Activated naive CD8-positive, alpha-beta T cell treated with anti-CD3 and anti-CD28 coated beads, Interleukin-2, amount 10 ng/mL, durations not matched to agents 7 days and 5 days (primary cell): ENCODE measurements around the gene PSMD3. TPM values are rescaled to one million over a fixed set of nuclear protein-coding genes. Genes with fewer than 3 reads are reported as not detected.
"Not testable (repeated sequence)": the region's sequence is repeated elsewhere in the genome, so short reads cannot be mapped to it uniquely, and the experiment has no call there.

Experiments
- ATAC-seq: fragments of 150-1000 bp; cut with Tn5 transposase; one replicate; pipeline ENCODE4 v1.10.0; 2021; ENCODE audit warnings: low read depth, moderate library complexity
- POLR2A ChIA-PET: fragments of 350-600 bp; sonication (Branson Sonifier 250); formaldehyde crosslinking; loops from one replicate; lab custom pipeline; 2021; ENCODE audit warnings: antibody characterized with exemption; lab: Charles Lee
- DNase-seq: peaks from one replicate; pipeline ENCODE4 v3.0.0; 2021
- H3K27ac Mint-ChIP-seq: one replicate; pipeline ENCODE4 v1.8.0; 2022; ENCODE audit warnings: mild to moderate bottlenecking, mixed read lengths
- H3K27me3 Mint-ChIP-seq: one replicate; pipeline ENCODE4 v1.8.0; 2022; ENCODE audit warnings: mild to moderate bottlenecking, moderate library complexity, mixed read lengths
- H3K36me3 Mint-ChIP-seq: one replicate; pipeline ENCODE4 v1.8.0; 2021; ENCODE audit warnings: mild to moderate bottlenecking, mixed read lengths
- H3K4me1 Mint-ChIP-seq: one replicate; pipeline ENCODE4 v1.8.0; 2021; ENCODE audit warnings: mixed read lengths
- H3K4me3 Mint-ChIP-seq: one replicate; pipeline ENCODE4 v1.8.0; 2022; ENCODE audit warnings: mild to moderate bottlenecking, moderate library complexity, mixed read lengths
- H3K9me3 Mint-ChIP-seq: one replicate; pipeline ENCODE4 v1.8.0; 2021; ENCODE audit warnings: mixed read lengths
- total RNA-seq, 2 experiments: library from RNA; stranded (reverse); gene quantifications; one replicate each; pipeline ENCODE4 v1.2.3, GENCODE V29; 2021

PSMD3 gene
- total RNA-seq, result 10 to 100 TPM; 82.5 to 87.9 TPM

- H3K4me3 Mint-ChIP-seq, result peak within 1 kb of the TSS; percentile 97
- ATAC-seq, result peak; percentile 94
- H3K4me1 Mint-ChIP-seq, result peaks cover 27% of the 10 kb centered on the region
- peaks cover 22% of the 10 kb centered on the region for H3K27me3 Mint-ChIP-seq
- no peaks in the 10 kb centered on the region for H3K9me3 Mint-ChIP-seq
- H3K36me3 Mint-ChIP-seq, result peaks cover 3% of the 10 kb centered on the region
- DNase-seq, result peak; percentile 94
- POLR2A ChIA-PET, result interaction anchor here (0.6 to 2.7 kb wide), 31 partner anchors 9 to 519 kb away, joined by 3 to 23 read pairs (median 4); partner anchors contain the start of genes CDK12, IKZF3, LRRC3C and MIEN1
- peak within 1 kb of the TSS; percentile 94 for H3K27ac Mint-ChIP-seq
Observed at GRCh38 chr17:39980351-39981206, at the start of gene PSMD3. PSMD3 (plus strand) TSS chr17:39980807; CDS start chr17:39980971, 164 bp downstream.

GRCh38 chr17:39933912-39934311 is 46.7 kb upstream of the PSMD3 start:
- H3K27ac Mint-ChIP-seq, result no peak overlapping the region
- POLR2A ChIA-PET, result no interaction called here
- peaks cover 2% of the 10 kb centered on the region for H3K27me3 Mint-ChIP-seq
- H3K9me3 Mint-ChIP-seq, result no peaks in the 10 kb centered on the region
- DNase-seq (no peak), ATAC-seq (no peak)
- peaks cover 1% of the 10 kb centered on the region for H3K4me1 Mint-ChIP-seq
- H3K4me3 Mint-ChIP-seq, result no peak overlapping the region
- H3K36me3 Mint-ChIP-seq, result no peaks in the 10 kb centered on the region

- no peaks in the 10 kb centered on the region for H3K9me3 Mint-ChIP-seq
- peaks cover 2% of the 10 kb centered on the region for H3K4me1 Mint-ChIP-seq
- H3K4me3 Mint-ChIP-seq, result no peak overlapping the region
- H3K27me3 Mint-ChIP-seq, result peaks cover 2% of the 10 kb centered on the region
- H3K36me3 Mint-ChIP-seq, result no peaks in the 10 kb centered on the region
- ATAC-seq, result no peak
- no peak for DNase-seq
- POLR2A ChIA-PET, result no interaction called here
- H3K27ac Mint-ChIP-seq, result no peak overlapping the region
Observed at GRCh38 chr17:39934324-39934723, 46.3 kb upstream of the PSMD3 start.

GRCh38 chr17:39935909-39936308 is 44.7 kb upstream of the PSMD3 start:
- ATAC-seq, result no peak
- Mint-ChIP-seq H3K27me3 (peaks cover 2% of the 10 kb centered on the region), H3K27ac (no peak overlapping the region), H3K36me3 (no peaks in the 10 kb centered on the region), H3K4me3 (no peak overlapping the region), H3K9me3 (no peaks in the 10 kb centered on the region), H3K4me1 (peaks cover 13% of the 10 kb centered on the region)
- no peak for DNase-seq
- POLR2A ChIA-PET, result no interaction called here

GRCh38 chr17:39937447-39937846 is 43.2 kb upstream of the PSMD3 start:
- no peak overlapping the region for H3K4me3 Mint-ChIP-seq
- H3K9me3 Mint-ChIP-seq, result no peaks in the 10 kb centered on the region
- DNase-seq, result no peak
- no peak overlapping the region for H3K27ac Mint-ChIP-seq
- H3K4me1 Mint-ChIP-seq, result peaks cover 16% of the 10 kb centered on the region
- POLR2A ChIA-PET, result no interaction called here
- H3K27me3 Mint-ChIP-seq, result peaks cover 2% of the 10 kb centered on the region
- H3K36me3 Mint-ChIP-seq, result no peaks in the 10 kb centered on the region
- no peak for ATAC-seq

- POLR2A ChIA-PET, result interaction anchor here (0.6 to 0.9 kb wide), 2 partner anchors 9 to 356 kb away, joined by 5 to 7 read pairs; no protein-coding TSS in a partner anchor
- no peaks in the 10 kb centered on the region for H3K9me3 Mint-ChIP-seq
- H3K4me3 Mint-ChIP-seq, result no peak overlapping the region
- peaks cover 16% of the 10 kb centered on the region for H3K4me1 Mint-ChIP-seq
- H3K27ac Mint-ChIP-seq, result no peak overlapping the region
- peaks cover 2% of the 10 kb centered on the region for H3K27me3 Mint-ChIP-seq
- DNase-seq (no peak), ATAC-seq (no peak)
- H3K36me3 Mint-ChIP-seq, result no peaks in the 10 kb centered on the region
Observed at GRCh38 chr17:39938140-39938869, 42.3 kb upstream of the PSMD3 start.

- Mint-ChIP-seq H3K27me3 (no peaks in the 10 kb centered on the region), H3K36me3 (no peaks in the 10 kb centered on the region), H3K9me3 (no peaks in the 10 kb centered on the region), H3K27ac (no peak overlapping the region), H3K4me1 (peaks cover 16% of the 10 kb centered on the region), H3K4me3 (no peak overlapping the region)
- DNase-seq (no peak), ATAC-seq (no peak)
- POLR2A ChIA-PET, result interaction anchor here (0.6 to 2.3 kb wide), 3 partner anchors 8 to 356 kb away, joined by 5 to 20 read pairs (median 7); partner anchors contain the start of genes LRRC3C and ORMDL3
Observed at GRCh38 chr17:39939106-39939505, 41.5 kb upstream of the PSMD3 start.

GRCh38 chr17:39939588-39940419 is 40.8 kb upstream of the PSMD3 start:
- ATAC-seq (peak; percentile 96), DNase-seq (no peak)
- H3K27ac Mint-ChIP-seq, result peak overlapping the region; percentile 52
- no peaks in the 10 kb centered on the region for H3K36me3 Mint-ChIP-seq
- POLR2A ChIA-PET, result interaction anchor here (0.8 to 2.3 kb wide), 3 partner anchors 13 to 24 kb away, joined by 3 to 20 read pairs (median 4); partner anchors contain the start of genes LRRC3C and ORMDL3
- H3K27me3 Mint-ChIP-seq, result no peaks in the 10 kb centered on the region
- peak overlapping the region; percentile 35 for H3K4me3 Mint-ChIP-seq
- H3K4me1 Mint-ChIP-seq, result peaks cover 16% of the 10 kb centered on the region
- H3K9me3 Mint-ChIP-seq, result no peaks in the 10 kb centered on the region

- Mint-ChIP-seq H3K36me3 (no peaks in the 10 kb centered on the region), H3K4me3 (no peak overlapping the region), H3K27ac (no peak overlapping the region), H3K9me3 (no peaks in the 10 kb centered on the region), H3K4me1 (peaks cover 24% of the 10 kb centered on the region), H3K27me3 (no peaks in the 10 kb centered on the region)
- DNase-seq (no peak), ATAC-seq (no peak)
- POLR2A ChIA-PET, result no interaction called here
Observed at GRCh38 chr17:39943702-39944392, 36.8 kb upstream of the PSMD3 start.

- POLR2A ChIA-PET, result no interaction called here
- ATAC-seq (no peak), DNase-seq (no peak)
- Mint-ChIP-seq H3K27ac (no peak overlapping the region), H3K27me3 (no peaks in the 10 kb centered on the region), H3K9me3 (no peaks in the 10 kb centered on the region), H3K4me3 (no peak overlapping the region), H3K4me1 (peaks cover 24% of the 10 kb centered on the region), H3K36me3 (no peaks in the 10 kb centered on the region)
Observed at GRCh38 chr17:39944393-39944711, 36.3 kb upstream of the PSMD3 start.

- POLR2A ChIA-PET, result no interaction called here
- DNase-seq (no peak), ATAC-seq (no peak)
- H3K27me3 Mint-ChIP-seq, result no peaks in the 10 kb centered on the region
- H3K36me3 Mint-ChIP-seq, result no peaks in the 10 kb centered on the region
- H3K4me3 Mint-ChIP-seq, result no peak overlapping the region
- H3K9me3 Mint-ChIP-seq, result no peaks in the 10 kb centered on the region
- peak overlapping the region; percentile 32 for H3K27ac Mint-ChIP-seq
- H3K4me1 Mint-ChIP-seq, result peaks cover 10% of the 10 kb centered on the region
Observed at GRCh38 chr17:39946551-39947330, 33.9 kb upstream of the PSMD3 start.

- Mint-ChIP-seq H3K27ac (peak overlapping the region; percentile 49), H3K4me1 (peaks cover 14% of the 10 kb centered on the region)
- DNase-seq, H3K36me3 Mint-ChIP-seq, H3K9me3 Mint-ChIP-seq, POLR2A ChIA-PET, ATAC-seq, H3K27me3 Mint-ChIP-seq, H3K4me3 Mint-ChIP-seq: not testable (repeated sequence)
Observed at GRCh38 chr17:39948489-39948828, 32.1 kb upstream of the PSMD3 start.
